ENCODE measurements around the gene LDHD.
"Not testable (repeated sequence)": the region's sequence is repeated elsewhere in the genome, so short reads cannot be mapped to it uniquely, and the experiment has no call there.

LDHD gene

DNA sequence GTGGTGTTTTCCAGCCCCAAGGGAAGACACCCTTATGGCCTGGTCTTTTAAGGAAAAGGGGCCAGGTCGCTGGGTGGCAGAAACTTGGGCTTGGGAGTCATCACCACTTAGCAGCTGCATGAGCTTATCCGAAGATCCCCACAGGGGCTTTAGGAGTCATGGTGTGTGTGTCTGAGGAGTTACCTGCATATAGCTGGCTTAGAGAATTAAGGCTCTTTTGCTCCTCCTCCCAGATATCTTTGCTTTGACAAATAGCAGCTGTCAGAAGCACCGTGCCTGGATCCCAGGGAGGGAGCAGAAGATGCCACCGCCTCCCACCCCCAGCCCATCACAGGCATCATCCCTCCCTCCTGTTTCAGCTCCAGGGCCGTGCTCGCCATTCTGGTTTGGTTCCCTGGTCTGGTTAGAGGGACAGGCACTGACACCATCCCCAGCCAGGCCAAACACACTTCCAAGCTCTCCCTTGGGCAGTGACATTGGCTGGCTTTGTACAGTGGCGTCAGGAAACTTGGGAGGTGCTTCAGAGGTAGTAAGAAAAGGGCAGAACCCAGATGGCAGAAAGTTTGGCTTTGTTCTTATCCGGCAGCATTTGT, 17.4 kb downstream of the LDHD start:
- no peak for DNase-seq

DNA sequence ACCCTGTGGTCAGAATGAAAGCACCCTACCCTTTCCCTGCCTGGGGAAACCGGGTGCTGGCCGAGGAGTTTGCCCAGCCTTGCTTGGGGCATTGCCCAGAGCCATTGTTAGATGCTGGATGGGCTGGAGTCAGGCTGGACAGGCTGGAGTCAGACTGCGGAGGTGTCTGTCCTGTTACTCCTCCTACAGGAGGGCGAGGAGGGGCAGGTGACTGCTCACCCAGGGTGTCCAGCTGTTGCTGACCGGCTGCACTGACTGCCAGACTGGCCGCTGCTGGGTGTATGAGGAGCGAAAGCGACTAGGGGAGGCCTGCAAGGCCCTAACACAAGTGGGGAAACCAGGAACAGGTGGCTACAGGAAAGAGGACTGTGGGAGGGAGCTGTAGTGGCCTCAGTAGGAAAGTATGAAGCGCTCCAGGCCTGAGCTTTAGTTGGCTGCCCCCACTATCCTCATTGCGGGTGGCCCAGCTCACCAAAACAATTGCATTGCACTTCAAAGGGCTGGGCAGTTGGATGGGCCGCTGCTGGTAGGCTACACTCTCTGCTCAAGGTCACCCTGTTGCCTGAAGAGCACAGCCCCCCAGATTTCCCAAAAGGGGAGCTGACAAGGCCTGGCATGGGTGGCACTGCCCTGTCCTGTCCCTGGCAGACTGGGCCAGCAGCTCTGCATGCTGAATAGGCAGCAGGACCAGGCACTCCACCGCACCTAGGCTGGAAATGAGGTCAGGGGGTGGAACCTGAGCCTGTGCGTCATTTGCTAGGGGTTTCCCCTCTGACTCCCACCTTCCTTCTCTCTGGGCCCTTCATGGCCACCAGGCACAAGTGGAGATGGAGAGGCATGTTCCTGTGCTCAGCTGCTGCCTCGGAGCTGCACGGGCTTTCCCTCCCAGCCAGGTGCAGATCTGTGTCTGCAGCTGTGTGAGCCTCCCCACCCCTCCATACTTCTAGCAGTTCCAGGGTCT, 18.4 kb downstream of the LDHD start:
- DNase-seq: no peak

- DNase-seq: no peak
Observed at GRCh38 chr16:75097191-75097761, 19.3 kb downstream of the LDHD start.

DNA sequence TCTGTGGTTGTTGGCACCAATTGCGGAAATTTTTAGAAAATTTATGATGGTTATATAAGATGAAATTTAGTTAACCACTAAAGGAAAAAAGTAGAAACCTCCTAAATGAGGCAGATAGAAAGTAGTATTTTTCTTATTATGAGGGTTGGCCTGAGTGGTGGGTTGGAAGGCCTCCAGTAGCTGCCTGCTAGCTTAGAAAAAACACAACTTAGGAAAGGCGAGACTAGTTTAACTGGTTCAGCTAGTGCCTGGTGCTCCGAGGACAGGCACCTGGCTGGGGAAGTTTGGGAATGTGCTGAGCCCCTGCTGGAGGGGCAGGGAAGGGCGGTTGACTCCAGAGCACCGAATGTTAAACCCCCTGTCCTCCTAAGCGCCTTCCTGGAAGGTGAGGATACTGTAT, 19.9 kb downstream of the LDHD start:
- DNase-seq: peak in 1 of 3 donors; percentile 22

- DNase-seq: no peak
Observed at GRCh38 chr16:75095204-75095621, 21.4 kb downstream of the LDHD start.

- DNase-seq: no peak
Observed at GRCh38 chr16:75093598-75094540, 22.7 kb downstream of the LDHD start.

DNA sequence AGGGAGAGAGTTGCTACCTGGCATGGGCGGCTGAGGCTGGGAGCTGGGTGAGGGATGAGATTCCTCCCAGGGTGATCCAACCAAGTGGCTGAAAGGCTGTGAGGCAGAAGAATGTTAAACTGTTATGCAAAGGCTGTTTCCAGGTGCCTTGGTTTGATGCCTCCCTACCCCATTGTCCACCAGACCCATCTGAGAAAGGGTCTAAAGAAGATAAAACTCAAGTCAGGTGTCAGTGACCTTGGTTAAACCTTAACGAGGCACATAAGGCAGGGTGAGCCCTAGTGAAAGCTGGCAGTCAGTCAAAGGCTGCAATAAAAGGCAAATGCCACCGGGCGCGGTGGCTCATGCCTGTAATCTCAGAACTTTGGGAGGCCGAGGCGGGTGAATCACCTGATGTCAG, 23.8 kb downstream of the LDHD start:
- no peak for DNase-seq

DNA sequence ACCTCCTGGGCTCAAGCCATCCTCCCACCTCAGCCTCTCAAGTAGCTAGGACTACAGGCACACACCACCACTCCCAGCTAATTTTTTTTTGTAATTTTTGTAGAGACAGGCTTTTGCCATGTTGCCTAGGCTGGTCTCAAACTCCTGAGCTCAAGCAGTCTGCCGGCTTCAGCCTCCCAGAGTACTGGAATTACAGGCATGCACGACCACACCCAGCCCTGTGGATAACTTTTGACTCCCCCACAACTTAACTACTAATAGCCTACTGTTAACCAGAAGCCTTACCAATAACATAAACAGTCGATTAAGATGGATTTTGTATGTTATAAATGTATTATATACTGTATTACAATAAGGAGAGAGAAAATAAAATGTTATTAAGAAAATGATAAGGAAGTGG, 25.0 kb downstream of the LDHD start:
- DNase-seq: not testable (repeated sequence)

DNA sequence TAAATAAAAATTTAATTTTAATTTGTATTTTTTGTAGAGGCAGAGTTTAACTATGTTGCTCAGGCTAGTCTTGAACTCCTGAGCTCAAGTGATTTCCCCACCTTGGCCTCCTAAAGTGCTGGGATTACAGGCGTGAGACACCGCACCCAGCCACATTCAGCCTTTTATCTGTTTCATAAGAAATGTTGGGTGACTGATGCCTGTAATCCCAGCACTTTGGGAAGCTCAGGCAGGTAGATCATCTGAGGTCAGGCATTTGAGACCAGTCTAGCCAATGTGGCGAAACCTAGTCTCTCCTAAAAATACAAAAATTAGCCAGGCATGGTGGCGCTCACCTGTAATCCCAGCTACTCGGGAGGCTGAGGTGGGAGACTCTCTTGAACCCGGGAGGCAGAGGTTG, 25.7 kb downstream of the LDHD start:
- not testable (repeated sequence) for DNase-seq

GRCh38 chr16:75089486-75090202, 26.9 kb downstream of the LDHD start:
- no peak for DNase-seq

GRCh38 chr16:75088934-75089333, 27.6 kb downstream of the LDHD start:
- no peak for DNase-seq

DNA sequence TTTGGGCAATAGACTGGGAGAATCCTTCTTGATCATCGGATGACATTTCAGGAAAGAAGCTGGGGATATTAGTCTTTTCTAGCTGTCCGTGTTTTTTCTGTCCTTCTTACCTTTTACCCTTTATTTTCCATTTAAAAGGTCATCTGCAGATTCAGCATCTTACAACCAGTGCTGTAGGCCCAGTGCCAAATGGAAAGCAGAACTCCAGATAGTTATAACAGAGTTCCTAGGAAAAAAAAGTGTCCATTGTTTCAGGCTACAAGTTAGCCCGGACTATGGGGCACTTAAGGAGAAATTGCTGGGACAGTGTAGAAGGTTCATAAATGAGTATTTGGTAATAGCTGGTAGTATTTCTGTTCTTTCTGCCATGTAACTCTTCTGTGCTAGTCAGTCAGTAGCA, 28.4 kb downstream of the LDHD start:
- DNase-seq: no peak

DNA sequence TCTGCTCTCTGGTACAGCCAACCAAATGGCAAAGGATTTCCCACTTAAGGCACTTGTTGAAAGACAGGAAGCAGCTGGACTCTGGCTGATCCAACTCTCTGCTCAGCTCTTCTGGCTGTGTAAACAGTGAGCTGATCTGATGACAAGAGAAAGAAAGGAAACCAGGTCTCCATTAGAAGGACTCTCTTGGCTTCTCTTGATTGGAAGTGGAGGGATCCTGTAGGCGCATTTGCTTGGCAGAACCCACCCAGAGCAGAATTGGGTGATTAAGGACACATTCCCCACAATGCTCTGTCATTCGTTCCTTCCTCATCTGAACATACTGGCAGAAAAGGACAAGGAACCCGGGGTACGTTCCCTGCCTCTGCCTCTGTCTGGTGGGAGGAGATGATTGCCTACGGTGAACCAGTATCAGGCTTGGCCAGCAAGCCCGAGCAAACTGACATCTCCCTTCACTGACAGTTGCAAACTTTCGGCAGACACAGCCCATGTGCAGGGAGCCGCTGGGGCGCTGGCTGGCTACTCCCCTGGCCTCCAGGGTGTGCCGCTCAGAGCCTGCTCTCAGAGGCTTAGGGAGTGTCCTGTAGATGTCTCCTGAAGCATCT, 29.1 kb downstream of the LDHD start:
- DNase-seq: peak; percentile 24 to 32 (median 29)

- no peak for DNase-seq
Observed at GRCh38 chr16:75086688-75087374, 29.7 kb downstream of the LDHD start.

DNA sequence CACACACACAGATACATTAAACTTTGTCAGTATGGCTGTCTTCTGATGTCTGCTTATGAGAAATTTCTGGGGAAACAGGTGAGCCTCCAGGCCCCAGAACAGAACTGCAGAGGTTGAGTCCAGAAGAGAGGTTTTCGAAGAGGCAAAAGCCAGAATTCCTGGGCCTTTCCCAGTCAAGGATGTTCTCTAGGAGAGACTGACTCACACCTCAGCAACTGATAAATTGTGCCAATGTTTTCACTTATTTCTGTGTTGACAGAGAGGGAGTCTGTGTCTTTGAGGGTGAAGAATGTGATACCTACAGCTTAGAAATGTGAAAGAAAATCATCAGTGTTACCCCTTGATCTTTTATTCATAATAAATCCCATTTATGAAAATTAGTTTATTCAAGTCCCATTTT, 30.3 kb downstream of the LDHD start:
- DNase-seq: no peak

DNA sequence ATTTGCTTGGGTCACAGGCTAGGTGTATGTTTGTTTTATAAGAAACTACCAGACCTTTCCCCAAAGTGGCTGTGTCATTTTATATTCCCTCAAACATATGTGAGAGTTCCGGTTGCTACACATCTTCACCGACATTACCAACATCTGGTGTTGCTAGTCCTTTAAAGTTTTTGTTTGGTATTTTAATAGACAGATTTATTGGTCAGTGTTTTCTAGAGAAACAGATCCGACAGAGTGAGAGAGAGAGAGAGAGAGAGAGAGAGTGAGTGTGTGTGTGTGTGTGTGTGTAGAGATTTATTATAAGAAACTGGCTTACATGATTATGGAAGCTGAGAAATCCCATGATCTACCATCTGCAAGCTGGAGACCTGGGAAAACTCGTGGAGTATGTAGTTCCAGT, 31.0 kb downstream of the LDHD start:
- DNase-seq: no peak

DNA sequence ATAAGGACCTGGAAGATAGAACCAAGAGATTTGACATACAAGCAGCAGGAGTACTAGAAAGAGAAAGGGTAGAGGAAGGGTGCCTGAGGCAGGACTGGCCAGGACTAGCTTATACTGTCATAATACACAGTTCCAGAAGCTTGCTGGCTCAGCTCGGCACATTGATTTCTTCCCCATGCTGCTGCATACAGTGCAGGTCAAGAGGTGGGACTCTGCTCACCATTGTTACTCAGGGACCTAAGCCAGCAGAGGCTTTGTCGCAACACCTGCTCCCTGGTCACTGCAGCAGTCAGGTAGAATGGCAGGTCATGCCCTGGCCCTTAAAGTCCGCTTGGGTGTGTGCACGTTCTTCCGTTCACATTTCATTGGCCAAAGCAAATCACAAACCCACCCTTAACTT, 32.8 kb downstream of the LDHD start:
- no peak for DNase-seq

DNA sequence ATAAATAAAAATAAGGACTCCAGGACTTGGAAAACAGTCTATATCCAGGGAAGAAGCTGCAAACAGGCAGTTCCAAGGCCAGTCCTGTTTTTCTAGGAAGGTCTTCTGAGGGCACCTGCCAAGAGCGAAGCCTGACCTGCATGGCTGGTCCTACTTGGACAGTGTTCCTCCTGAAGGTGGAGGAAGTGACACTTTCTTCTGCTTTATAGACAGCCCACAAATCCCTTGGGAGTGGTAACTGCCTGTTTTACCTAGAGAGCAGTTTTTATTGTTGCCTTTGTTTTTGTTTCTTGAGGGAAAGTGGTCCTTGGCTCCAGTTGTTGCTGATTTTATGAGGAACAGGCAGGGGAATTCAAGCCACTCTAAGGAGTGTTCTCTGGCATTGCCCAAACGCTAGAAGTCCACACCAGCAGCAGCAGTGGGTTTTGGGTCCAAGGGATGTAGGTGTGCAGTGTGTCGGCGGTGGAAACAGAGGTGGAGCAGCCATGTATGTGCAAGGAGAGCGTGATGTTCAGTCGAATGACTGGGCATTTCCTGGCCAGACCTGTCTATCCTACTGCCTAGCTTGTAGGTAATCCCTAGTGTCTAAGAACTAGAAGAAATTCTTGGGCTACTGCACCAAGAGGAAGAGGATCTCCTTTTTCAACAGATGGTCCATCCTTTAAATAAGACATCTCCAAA, 35.3 kb downstream of the LDHD start:
- DNase-seq: no peak

GRCh38 chr16:75080205-75081029, 36.2 kb downstream of the LDHD start:
- peak; percentile 85 to 89 (median 87) for DNase-seq
